GM19468 (cell line): ENCODE results near the gene AAMDC.
"Not testable (repeated sequence)": the region's sequence is repeated elsewhere in the genome, so short reads cannot be mapped to it uniquely, and the experiment has no call there.

Experiments
- ATAC-seq: cut with Tn5 transposase; IDR thresholded peaks from one replicate; pipeline ENCODE4 v1.9.1; 2021; ENCODE audit warnings: mild to moderate bottlenecking, moderate library complexity, moderate number of reproducible peaks; ENCODE audit not compliant: unreplicated experiment; ENCODE audit errors: extremely low read depth

AAMDC gene

DNA sequence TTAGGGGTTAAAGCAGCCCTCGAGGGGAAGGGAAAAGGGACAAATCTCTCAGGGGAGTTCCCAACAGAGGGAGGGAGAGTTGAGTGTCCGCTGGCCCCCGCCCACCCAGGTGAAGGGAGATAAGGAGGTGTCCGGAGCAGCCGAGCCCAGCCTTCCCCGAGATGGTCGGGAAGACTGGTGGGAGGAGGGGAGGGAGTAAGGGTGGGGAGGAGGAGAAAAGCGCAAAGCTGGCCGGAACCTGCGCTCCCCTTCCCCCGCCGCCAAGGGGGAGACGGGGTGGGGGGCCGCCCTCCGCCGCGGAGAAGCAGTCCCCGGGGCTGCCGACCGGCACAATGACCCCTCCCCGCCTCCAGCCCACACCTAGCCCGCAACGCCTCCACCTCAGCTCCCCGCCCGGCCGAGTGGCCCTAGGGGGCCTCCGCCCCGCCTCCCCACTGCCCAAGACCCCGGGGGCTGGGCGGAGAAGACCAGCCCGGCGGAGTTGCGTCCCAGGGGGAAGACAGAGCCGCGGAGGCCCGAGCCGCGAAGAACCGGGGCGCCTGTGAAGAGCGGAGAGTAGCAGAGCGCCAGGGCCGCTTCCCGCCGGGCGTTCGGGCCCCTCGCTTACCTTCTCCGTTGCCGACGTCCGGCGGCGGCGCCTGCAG is 901 bp upstream of the AAMDC start:
- no peak for ATAC-seq

GRCh38 chr11:77821349-77821851 is 456 bp downstream of the AAMDC start:
- no peak for ATAC-seq

DNA sequence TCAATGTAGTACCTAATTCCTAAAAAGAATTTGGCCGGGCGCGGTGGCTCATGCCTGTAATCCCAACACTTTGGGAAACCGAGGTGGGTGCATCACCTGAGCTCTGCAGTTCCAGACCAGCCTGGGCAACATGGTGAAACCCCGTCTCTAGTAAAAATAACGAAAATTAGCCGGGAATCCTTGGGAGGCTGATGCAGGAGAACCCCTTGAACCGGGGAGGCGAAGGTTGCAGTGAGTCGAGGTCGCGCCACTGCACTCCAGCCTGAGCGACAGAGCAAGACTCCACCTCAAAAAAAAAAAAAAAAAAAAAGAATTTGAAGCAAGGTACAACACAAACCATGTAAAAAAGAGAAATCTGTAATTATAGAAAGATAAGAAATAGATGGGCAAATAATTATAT is 1.2 kb downstream of the AAMDC start:
- ATAC-seq: not testable (repeated sequence)

DNA sequence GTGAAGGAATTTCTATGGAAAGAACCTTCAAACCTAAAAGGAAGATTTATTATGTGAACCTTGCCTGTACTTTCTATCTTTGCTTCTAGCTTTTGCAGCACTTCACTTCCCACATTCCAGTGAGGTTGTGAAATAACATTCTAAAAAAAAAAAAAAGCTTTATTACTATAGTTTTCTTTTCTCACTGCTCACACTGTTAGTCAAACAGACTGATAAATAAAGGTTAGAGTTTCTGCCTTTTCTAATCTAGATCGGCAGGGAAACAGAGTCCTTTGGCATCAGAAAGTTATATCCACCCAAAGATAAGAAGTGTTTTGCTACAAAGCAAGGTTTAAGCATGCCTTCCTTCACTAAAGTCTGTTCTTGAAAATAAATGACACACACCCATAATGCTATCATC is 2.8 kb downstream of the AAMDC start:
- no peak for ATAC-seq

- no peak for ATAC-seq
Measured at GRCh38 chr11:77828926-77829325, 8.0 kb downstream of the AAMDC start.

DNA sequence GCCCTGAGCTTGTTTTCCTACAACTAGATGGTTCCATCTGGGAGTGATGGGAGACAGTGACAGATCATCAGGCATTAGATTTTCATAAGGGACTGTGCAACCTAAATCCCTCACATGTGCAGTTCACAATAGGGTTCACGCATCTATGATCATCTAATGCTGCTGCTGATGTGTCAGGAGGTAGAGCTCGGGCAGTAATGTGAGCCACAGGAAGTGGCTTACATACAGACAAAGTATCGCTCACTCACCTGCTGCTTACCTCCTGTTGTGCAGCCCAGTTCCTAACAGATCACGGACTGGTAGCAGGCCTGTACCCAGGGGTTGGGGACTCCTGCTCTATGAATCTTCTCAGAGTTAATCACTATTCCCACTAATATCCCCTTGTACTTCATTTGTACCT is 12.4 kb downstream of the AAMDC start:
- no peak for ATAC-seq

DNA sequence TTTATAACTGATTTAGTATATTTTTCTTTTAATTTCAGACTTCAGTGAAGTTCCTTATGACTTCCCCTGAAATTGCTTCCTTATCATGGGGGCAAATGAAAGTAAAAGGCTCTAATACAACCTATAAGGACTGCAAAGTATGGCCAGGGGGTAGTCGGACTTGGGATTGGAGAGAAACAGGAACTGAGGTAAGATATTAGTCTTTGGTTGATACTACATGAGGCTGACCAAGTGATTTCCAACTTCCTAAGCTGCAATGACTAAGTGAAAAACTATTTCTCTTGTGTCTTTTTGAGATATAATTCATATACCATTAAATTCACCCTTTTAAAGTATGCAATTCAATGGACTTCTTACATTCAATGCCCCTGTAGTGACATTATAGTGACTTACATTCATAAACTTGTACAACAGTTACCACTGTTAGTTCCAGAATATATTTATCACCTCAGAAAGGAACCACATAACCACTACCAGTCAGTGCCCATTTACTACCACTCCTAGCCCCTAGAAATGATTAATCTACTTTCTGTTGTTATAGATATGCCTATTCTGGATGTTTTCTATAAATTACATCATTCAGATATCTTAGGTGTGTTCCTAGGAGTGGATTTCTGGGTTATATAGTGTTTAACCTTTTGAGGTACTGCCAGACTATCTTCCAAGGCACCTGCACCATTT is 21.6 kb downstream of the AAMDC start:
- no peak for ATAC-seq

GRCh38 chr11:77843700-77844099 is 22.8 kb downstream of the AAMDC start:
- ATAC-seq: not testable (repeated sequence)

DNA sequence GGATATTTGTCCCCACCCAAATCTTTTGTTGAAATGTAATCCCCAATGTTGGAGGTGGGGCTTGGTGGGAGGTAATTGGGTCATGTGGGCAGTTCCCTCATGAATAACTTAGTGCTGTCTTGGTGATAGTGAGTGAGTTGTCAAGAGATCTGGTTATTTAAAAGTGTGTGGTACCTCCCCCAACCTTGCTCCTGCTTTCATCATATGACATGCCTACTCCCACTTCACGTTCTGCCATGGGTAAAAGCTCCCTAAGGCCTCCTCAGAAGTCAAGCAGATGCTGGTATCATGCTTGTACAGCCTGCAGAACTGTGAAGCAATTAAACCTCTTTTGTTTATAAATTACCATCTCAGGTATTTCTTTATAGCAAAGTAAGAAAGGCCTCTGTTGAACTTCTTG is 30.6 kb downstream of the AAMDC start:
- no peak for ATAC-seq

DNA sequence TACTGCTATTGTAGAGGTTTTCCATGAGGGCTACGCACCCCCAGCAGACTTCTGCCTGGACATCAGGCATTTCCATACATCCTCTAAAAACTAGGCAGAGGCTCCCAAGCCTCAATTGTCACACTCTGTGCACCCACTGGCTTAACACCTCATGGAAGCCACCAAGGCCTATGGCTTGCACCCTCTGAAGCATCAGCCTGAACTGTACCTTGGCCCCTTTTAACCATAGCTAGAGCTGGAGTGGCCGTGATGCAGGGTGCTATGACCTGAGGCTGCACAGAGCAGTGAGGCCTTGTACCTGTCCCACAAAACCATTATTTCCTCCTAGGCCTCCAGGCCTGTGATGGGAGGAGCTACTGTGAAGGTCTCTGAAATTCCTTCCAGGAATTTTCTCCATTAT is 33.9 kb downstream of the AAMDC start:
- no peak for ATAC-seq

- not testable (repeated sequence) for ATAC-seq
Measured at GRCh38 chr11:77857906-77858457, 37.0 kb downstream of the AAMDC start.

DNA sequence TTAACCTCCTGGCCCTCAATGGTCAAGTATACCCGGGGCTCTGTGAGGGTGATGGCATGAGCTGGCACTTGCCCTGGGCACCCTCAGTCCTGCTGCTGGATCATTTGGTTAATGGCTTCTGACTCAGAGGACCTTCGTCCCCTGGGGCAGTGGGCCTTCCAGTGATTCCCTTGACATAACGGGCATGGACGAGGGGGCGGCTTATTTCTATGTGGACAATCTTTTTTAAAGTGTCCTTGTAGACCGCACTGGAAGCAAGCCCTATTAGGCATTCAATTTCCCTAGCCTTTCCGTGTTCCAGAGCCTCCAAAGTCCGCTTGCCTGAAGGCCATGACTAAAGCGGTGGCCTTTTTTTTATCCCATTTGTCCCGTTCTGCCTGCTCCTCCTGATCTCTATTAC is 40.5 kb downstream of the AAMDC start:
- ATAC-seq: not testable (repeated sequence)

GRCh38 chr11:77865805-77866204 is 44.9 kb downstream of the AAMDC start:
- ATAC-seq: no peak

DNA sequence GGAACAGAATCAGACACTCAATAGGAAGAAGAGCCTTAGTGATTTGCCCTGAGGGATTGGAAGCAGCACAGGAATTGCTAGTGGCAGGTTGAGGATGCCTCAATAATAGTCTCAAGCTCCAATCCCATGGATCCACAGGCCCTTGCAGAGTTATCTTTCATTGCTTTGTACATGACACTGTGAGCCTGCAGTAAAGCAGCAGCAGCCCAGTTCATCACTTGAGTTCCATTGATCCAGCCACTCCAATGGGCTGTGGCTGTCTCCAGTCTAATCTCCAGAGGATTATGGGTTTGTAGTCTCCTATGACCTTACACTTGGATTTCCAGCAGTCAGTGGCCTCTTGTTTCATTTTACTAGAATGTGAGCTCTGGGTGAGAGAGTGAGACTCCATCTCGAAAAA is 45.4 kb downstream of the AAMDC start:
- ATAC-seq: no peak

- ATAC-seq: no peak
Measured at GRCh38 chr11:77868744-77869143, 47.8 kb downstream of the AAMDC start.

DNA sequence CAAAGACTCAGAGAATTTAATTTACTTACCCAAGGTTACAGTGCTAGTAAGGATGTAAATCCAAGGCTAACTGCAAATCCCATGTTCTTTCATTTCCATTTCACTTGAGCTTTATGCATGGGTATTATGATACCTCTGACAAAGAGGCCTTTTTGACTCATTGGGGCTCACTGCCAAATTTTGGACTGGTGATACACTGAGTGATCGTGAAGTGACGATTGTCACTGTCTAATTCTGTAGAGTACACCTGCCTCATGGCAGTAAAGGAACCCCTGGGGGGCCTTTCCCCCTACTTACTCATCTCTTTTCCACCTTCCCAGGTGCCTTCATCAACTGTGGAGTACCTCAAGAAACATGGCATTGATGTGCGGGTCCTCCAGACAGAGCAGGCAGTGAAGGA is 50.9 kb downstream of the AAMDC start:
- ATAC-seq: no peak

DNA sequence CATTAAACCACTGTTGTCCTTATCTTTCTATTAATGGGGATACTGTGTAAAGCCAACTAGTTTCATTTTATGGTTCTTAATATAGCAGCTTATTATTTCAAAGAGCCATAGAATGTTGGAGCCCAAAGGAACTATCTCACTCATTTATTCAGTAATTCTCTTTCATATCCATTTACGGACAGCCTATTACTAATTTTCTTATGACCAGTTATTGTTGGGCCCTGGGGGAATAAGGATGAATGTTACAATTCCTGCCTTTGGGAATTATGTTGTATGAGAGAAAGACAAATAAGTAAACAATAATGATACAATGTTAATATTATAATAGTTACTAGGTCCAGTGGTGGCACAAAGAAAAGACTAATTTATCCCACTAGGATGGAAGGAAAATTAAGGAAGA is 52.4 kb downstream of the AAMDC start:
- ATAC-seq: no peak

- ATAC-seq: no peak
Measured at GRCh38 chr11:77874206-77874605, 53.3 kb downstream of the AAMDC start.

DNA sequence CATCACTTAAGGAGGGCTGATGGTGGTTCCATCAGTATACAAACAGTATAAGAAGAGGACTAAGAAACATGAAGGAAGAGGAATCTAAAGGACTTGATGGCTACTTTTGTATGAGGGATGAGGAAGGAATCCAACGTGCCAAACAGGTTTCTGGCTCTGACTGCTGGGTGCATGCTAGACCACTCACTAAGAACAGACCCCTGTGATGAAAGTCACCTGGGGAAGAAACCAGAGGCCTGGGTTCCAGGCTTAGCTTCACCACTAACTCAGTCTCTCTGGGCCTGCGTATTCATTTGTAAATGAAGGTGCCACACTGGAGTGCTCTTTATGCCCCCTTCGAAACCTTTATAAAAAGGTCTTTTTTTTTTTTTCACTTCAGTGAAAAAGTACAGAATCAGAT is 55.1 kb downstream of the AAMDC start:
- no peak for ATAC-seq

GRCh38 chr11:77878247-77878646 is 57.3 kb downstream of the AAMDC start:
- not testable (repeated sequence) for ATAC-seq

DNA sequence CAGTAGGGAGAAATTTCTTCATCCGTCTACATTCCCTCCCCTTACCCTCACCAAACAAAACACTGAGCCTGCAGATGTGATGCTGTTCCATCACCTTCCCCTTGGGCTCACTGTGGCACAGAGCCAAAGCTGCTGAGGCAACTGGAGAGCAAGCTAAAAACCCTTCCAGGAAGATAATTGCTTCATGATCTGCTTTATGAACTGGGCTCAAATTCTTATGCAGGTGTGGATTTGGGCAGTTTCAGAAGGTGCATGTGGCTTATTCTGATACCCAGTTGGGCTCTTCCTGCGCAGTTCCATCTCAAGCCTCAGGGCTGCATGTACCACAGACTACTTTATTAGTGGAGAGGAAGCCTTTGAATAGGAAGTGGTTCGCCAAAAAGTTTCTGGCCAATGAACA is 58.3 kb downstream of the AAMDC start:
- no peak for ATAC-seq

DNA sequence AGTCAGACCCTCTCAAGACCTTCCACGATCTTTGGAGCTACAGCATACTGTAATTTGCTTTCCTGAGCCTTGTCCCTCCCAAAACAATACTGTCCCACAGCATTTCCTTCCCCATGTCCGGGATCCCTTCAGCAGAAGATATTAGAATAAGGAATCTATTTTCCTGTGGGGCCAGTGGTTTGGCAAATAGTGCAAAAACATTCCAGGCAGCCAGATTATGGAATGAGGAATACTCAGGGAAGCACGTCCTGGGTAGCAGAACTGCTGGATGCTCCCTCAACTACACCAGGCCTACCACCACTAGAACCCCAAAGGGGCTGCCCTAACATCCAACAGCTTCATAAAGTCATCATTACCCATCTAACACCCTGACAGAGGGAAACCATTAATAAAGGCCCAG is 61.5 kb downstream of the AAMDC start:
- ATAC-seq: no peak
